Activated CD8-positive, alpha-beta T cell treated with anti-CD3 and anti-CD28 coated beads for 36 hours (primary cell): ENCODE data around the gene ASXL3. TPM values are rescaled to one million over a fixed set of nuclear protein-coding genes. Genes with fewer than 3 reads are reported as not detected.

Experiments
- ATAC-seq: fragments of 200-7000 bp; cut with Tn5 transposase; one replicate; pipeline ENCODE4 v1.10.0; 2021; ENCODE audit warnings: mild to moderate bottlenecking, moderate library complexity
- CTCF ChIA-PET: fragments of 350-600 bp; sonication (Branson Sonifier 250); formaldehyde crosslinking; loops from one replicate; lab custom pipeline; 2021; ENCODE audit warnings: antibody characterized with exemption; lab: Charles Lee
- POLR2A ChIA-PET: fragments of 350-600 bp; sonication (Branson Sonifier 250); formaldehyde crosslinking; loops from one replicate; lab custom pipeline; 2021; ENCODE audit warnings: antibody characterized with exemption; lab: Charles Lee
- DNase-seq: peaks from one replicate; pipeline ENCODE4 v3.0.0-alpha.2; 2020
- H3K27ac Mint-ChIP-seq: one replicate; pipeline ENCODE4 v1.8.0; 2021; ENCODE audit warnings: mild to moderate bottlenecking, mixed read lengths
- H3K27me3 Mint-ChIP-seq: one replicate; pipeline ENCODE4 v1.8.0; 2021; ENCODE audit warnings: mixed read lengths
- H3K36me3 Mint-ChIP-seq: one replicate; pipeline ENCODE4 v1.8.0; 2021; ENCODE audit warnings: low read depth, mixed read lengths
- H3K4me1 Mint-ChIP-seq: one replicate; pipeline ENCODE4 v1.8.0; 2021; ENCODE audit warnings: low read depth, mixed read lengths
- H3K4me3 Mint-ChIP-seq: one replicate; pipeline ENCODE4 v1.8.0; 2021; ENCODE audit warnings: mild to moderate bottlenecking, moderate library complexity, mixed read lengths
- H3K9me3 Mint-ChIP-seq: one replicate; pipeline ENCODE4 v1.8.0; 2021; ENCODE audit warnings: mixed read lengths
- CTCF ChIP-seq: fragments of 200-600 bp; IDR thresholded peaks from one replicate; pipeline ENCODE4 v1.8.0; 2022; ENCODE audit warnings: antibody characterized with exemption, mild to moderate bottlenecking
- intact Hi-C: fragments of 100-400 bp; cut with micrococcal nuclease; formaldehyde crosslinking; loops from one replicate; pipeline ENCODE4 v1.10.0; 2022
- total RNA-seq, 2 experiments: library from RNA; stranded (reverse); gene quantifications; one replicate each; pipeline ENCODE4 v1.2.3, GENCODE V29; 2021

Gene ASXL3
- total RNA-seq, 2 experiments from 2014 or later = not detected

- no peaks in the 10 kb centered on the region for H3K4me1 Mint-ChIP-seq
- ChIA-PET POLR2A (no interaction called here), CTCF (no interaction called here)
- intact Hi-C loops = no loop called here
- no peak for DNase-seq
- H3K36me3 Mint-ChIP-seq = no peaks in the 10 kb centered on the region
- ATAC-seq = no peak
- H3K9me3 Mint-ChIP-seq = peaks cover 8% of the 10 kb centered on the region
- H3K4me3 Mint-ChIP-seq = no peak overlapping the region
- no peak overlapping the region for H3K27ac Mint-ChIP-seq
- no peaks in the 10 kb centered on the region for H3K27me3 Mint-ChIP-seq
- no peak for TF ChIP-seq CTCF
Measured at GRCh38 chr18:33694593-33694992, 116.6 kb downstream of the ASXL3 start.

- Mint-ChIP-seq H3K27ac (no peak overlapping the region), H3K36me3 (no peaks in the 10 kb centered on the region), H3K27me3 (no peaks in the 10 kb centered on the region), H3K4me1 (no peaks in the 10 kb centered on the region), H3K4me3 (no peak overlapping the region), H3K9me3 (peaks cover 7% of the 10 kb centered on the region)
- POLR2A ChIA-PET = no interaction called here
- DNase-seq (no peak), ATAC-seq (no peak)
- intact Hi-C loops = no loop called here
- TF ChIP-seq CTCF = no peak
- CTCF ChIA-PET = no interaction called here
Measured at GRCh38 chr18:33696332-33697162, 118.5 kb downstream of the ASXL3 start.

- no peaks in the 10 kb centered on the region for H3K36me3 Mint-ChIP-seq
- no peak for ATAC-seq
- POLR2A ChIA-PET = no interaction called here
- CTCF ChIA-PET = no interaction called here
- H3K27ac Mint-ChIP-seq = no peak overlapping the region
- TF ChIP-seq CTCF = no peak
- H3K27me3 Mint-ChIP-seq = no peaks in the 10 kb centered on the region
- H3K9me3 Mint-ChIP-seq = peaks cover 6% of the 10 kb centered on the region
- no peaks in the 10 kb centered on the region for H3K4me1 Mint-ChIP-seq
- intact Hi-C loops = no loop called here
- no peak for DNase-seq
- no peak overlapping the region for H3K4me3 Mint-ChIP-seq
Measured at GRCh38 chr18:33697498-33697897, 119.5 kb downstream of the ASXL3 start.

- no peak for DNase-seq
- Mint-ChIP-seq H3K27me3 (no peaks in the 10 kb centered on the region), H3K9me3 (no peaks in the 10 kb centered on the region), H3K4me1 (no peaks in the 10 kb centered on the region), H3K27ac (no peak overlapping the region), H3K4me3 (no peak overlapping the region), H3K36me3 (no peaks in the 10 kb centered on the region)
- ChIA-PET CTCF (no interaction called here), POLR2A (no interaction called here)
- no peak for TF ChIP-seq CTCF
- intact Hi-C loops = no loop called here
- ATAC-seq = no peak
Measured at GRCh38 chr18:33699372-33699771, 121.4 kb downstream of the ASXL3 start.

- ChIA-PET CTCF (no interaction called here), POLR2A (no interaction called here)
- no peak for TF ChIP-seq CTCF
- Mint-ChIP-seq H3K27me3 (no peaks in the 10 kb centered on the region), H3K36me3 (no peaks in the 10 kb centered on the region), H3K4me1 (no peaks in the 10 kb centered on the region), H3K4me3 (no peak overlapping the region), H3K27ac (no peak overlapping the region), H3K9me3 (no peaks in the 10 kb centered on the region)
- no peak for ATAC-seq
- intact Hi-C loops = no loop called here
- DNase-seq = no peak
Measured at GRCh38 chr18:33700513-33700976, 122.5 kb downstream of the ASXL3 start.
